Brain microvascular endothelial cell (primary cell): ENCODE results near the gene MYOM3.

Source experiments
- DNase-seq: peaks from one replicate; pipeline ENCODE4 v3.0.0-alpha.2; 2020
- H3K27ac ChIP-seq: fragments of 250-450 bp; sonication (Bioruptor Pico); 2 replicates; pipeline ENCODE4 v1.5.1; 2020; ENCODE audit warnings: mild to moderate bottlenecking, moderate library complexity
- H3K27me3 ChIP-seq: fragments of 250-450 bp; sonication (Bioruptor Pico); replicated peaks from 2 replicates; pipeline ENCODE4 v1.5.1; 2020; ENCODE audit warnings: mild to moderate bottlenecking
- H3K36me3 ChIP-seq: fragments of 250-450 bp; sonication (Bioruptor Pico); replicated peaks from 2 replicates; pipeline ENCODE4 v1.5.1; 2020; ENCODE audit warnings: mild to moderate bottlenecking
- H3K4me3 ChIP-seq: 2 replicates; pipeline ENCODE4 v1.5.1; 2011; ENCODE audit warnings: low read depth, mild to moderate bottlenecking, control low read depth, low read length, moderate library complexity
- in situ Hi-C: cut with HindIII; loops from 2 replicates; pipeline ENCODE4 v1.10.0; 2017; ENCODE audit warnings: low sequenced_read_pairs, low pct_ligation_motif_present
- TF ChIP-seq, protein P1 (sequence below): IDR thresholded peaks from 2 replicates; pipeline ENCODE4 v1.5.1; 2011; ENCODE audit warnings: low read depth, mild to moderate bottlenecking, moderate library complexity, low read length, control low read depth, inconsistent platforms; ENCODE audit errors: missing control alignments

MYOM3 gene

GRCh38 chr1:24127134-24127800 lies 15.3 kb upstream of the MYOM3 start:
- H3K27ac ChIP-seq = no peak overlapping the region
- H3K27me3 ChIP-seq = no peaks in the 10 kb centered on the region
- H3K36me3 ChIP-seq = no peaks in the 10 kb centered on the region
- DNase-seq = no peak
- no peak overlapping the region for H3K4me3 ChIP-seq
- TF ChIP-seq, protein P1, sequence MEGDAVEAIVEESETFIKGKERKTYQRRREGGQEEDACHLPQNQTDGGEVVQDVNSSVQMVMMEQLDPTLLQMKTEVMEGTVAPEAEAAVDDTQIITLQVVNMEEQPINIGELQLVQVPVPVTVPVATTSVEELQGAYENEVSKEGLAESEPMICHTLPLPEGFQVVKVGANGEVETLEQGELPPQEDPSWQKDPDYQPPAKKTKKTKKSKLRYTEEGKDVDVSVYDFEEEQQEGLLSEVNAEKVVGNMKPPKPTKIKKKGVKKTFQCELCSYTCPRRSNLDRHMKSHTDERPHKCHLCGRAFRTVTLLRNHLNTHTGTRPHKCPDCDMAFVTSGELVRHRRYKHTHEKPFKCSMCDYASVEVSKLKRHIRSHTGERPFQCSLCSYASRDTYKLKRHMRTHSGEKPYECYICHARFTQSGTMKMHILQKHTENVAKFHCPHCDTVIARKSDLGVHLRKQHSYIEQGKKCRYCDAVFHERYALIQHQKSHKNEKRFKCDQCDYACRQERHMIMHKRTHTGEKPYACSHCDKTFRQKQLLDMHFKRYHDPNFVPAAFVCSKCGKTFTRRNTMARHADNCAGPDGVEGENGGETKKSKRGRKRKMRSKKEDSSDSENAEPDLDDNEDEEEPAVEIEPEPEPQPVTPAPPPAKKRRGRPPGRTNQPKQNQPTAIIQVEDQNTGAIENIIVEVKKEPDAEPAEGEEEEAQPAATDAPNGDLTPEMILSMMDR = no peak
- in situ Hi-C loops = no loop called here

- no peak overlapping the region for H3K27ac ChIP-seq
- in situ Hi-C loops = no loop called here
- H3K4me3 ChIP-seq = no peak overlapping the region
- H3K36me3 ChIP-seq = no peaks in the 10 kb centered on the region
- H3K27me3 ChIP-seq = no peaks in the 10 kb centered on the region
- TF ChIP-seq, protein P1 = no peak
- DNase-seq = no peak
These were observed 14.7 kb upstream of the MYOM3 start for GRCh38 chr1:24126672-24127023.

DNA sequence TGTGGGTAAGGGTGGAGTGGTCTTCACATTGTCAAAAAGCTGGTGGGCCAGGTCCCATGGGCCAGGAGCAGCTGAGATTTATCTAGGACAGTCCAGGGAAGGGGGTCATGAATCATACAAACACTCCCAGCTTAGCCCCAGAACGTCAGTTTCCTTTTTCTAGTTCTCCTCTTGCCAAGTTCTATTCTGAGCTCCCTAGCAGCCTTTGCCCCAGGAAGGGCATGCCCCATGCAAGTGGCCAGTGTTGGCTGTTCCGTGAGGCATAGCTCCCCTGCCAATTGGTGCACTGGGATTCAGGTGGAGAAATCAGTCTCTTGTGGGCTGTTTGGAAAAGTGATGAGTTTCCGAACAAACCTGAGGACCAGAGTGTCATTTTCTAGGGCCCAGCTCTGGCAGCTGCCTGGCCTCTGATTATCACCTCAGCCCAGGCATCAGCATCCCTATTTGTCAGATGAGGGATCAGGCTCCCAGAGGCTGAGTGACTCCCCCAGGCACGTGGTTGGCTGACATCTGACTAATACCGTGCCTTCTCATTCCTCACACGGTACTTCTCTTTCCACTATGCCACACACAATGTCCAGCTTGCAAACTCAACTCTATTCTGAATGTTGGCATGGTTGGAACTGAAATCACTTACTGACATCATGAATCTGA lies 14.2 kb upstream of the MYOM3 start:
- TF ChIP-seq, protein P1 = no peak
- Histone ChIP-seq H3K4me3 (no peak overlapping the region), H3K27me3 (no peaks in the 10 kb centered on the region), H3K27ac (no peak overlapping the region), H3K36me3 (no peaks in the 10 kb centered on the region)
- in situ Hi-C loops = no loop called here
- DNase-seq = peak; percentile 20

- no peak for DNase-seq
- TF ChIP-seq, protein P1 = no peak
- H3K27ac ChIP-seq = no peak overlapping the region
- in situ Hi-C loops = no loop called here
- no peak overlapping the region for H3K4me3 ChIP-seq
- H3K36me3 ChIP-seq = no peaks in the 10 kb centered on the region
- H3K27me3 ChIP-seq = no peaks in the 10 kb centered on the region
These were observed 13.5 kb upstream of the MYOM3 start for GRCh38 chr1:24125456-24125855.

DNA sequence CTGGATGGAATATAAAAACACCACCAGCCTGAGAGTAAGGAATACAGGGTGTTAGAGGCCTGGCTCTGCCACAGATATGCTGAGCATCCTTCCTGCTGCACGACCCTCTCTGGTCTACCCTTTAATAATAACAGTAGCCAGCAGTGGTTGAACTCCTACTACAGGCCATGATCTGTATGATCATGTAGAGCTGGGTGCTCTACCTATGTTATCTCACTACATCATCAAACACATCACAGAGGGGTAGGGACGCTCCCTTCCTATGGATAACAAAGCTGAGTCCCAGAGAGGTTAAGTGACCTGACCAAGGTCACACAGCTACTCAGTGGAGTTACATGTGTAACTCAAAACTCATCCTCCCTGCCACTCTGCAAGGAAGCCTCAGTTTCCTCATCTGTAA lies 13.0 kb upstream of the MYOM3 start:
- H3K27me3 ChIP-seq = no peaks in the 10 kb centered on the region
- H3K36me3 ChIP-seq = no peaks in the 10 kb centered on the region
- H3K27ac ChIP-seq = no peak overlapping the region
- no peak overlapping the region for H3K4me3 ChIP-seq
- in situ Hi-C loops = no loop called here
- DNase-seq = no peak
- TF ChIP-seq, protein P1 = no peak
